ENCODE results near the gene MUC2.

DNA sequence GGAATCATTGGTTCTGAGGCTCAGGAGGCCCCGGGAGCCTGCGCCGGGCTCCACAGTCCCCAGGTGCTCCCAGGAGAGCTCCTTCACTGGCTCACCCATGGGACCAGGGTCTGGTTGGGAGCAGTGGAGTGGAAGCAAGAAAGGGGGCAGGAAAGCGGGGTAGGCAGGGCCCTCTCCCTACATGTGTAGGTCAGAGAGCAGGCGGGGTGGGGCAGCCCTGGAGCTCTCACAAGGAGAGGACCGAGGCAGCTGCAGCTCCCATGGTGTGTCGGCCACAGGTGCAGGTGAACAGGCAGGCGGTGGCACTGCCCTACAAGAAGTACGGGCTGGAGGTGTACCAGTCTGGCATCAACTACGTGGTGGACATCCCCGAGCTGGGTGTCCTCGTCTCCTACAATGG is 28.3 kb downstream of the MUC2 start:
- TF ChIP-seq CTCF (IDR thresholded peaks at IDR 0.05 in 2 of 3, conservative IDR thresholded peaks at IDR 0.05 in 1 of 3; ENCODE audit: borderline replicate concordance in 1 of 3, insufficient read depth in 1 of 3, low read depth in 2 of 3, low read length in 2 of 3) = no peak
- no peak for TF ChIP-seq REST (IDR thresholded peaks at IDR 0.05; ENCODE audit: low read depth)
- TF ChIP-seq EZH2 (IDR thresholded peaks at IDR 0.05) = no peak
- no peak for TF ChIP-seq ZNF274 (IDR thresholded peaks at IDR 0.05; ENCODE audit: low read depth, low read length)
- TF ChIP-seq FOSL1 (IDR thresholded peaks at IDR 0.05; ENCODE audit: low read depth) = no peak
- no peak for TF ChIP-seq EGR1 (IDR thresholded peaks at IDR 0.05; ENCODE audit: low read depth)
- no peak for TF ChIP-seq EZH2phosphoT487 (IDR thresholded peaks at IDR 0.05; ENCODE audit: borderline replicate concordance)
- no peak for TF ChIP-seq POLR2A (IDR thresholded peaks at IDR 0.05; ENCODE audit: borderline replicate concordance, extremely low read depth, insufficient read depth, insufficient read length)
- TF ChIP-seq ZBTB33 (IDR thresholded peaks at IDR 0.05; ENCODE audit: extremely low read depth, insufficient replicate concordance, low read length) = no peak
- TF ChIP-seq CBX3 (IDR thresholded peaks at IDR 0.05; ENCODE audit: low read depth) = no peak
